GM23338 (cell line): ENCODE results near the gene SLC20A1. TPM values are rescaled to one million over a fixed set of nuclear protein-coding genes. Genes with fewer than 3 reads are reported as not detected.

ENCODE experiments used
- ATAC-seq: fragments of 200-7000 bp; cut with Tn5 transposase; 3 replicates; pipeline ENCODE4 v1.9.1; 2020
- DNase-seq: peaks from one replicate; pipeline ENCODE4 v3.0.0-alpha.2; 2015; ENCODE audit warnings: low spot score
- H2AFZ ChIP-seq: fragments of 200-600 bp; sonication (generic); 2 replicates; pipeline ENCODE4 v1.8.0; 2016; ENCODE audit warnings: antibody characterized with exemption, mild to moderate bottlenecking, moderate library complexity
- H3F3A ChIP-seq: fragments of 200-600 bp; sonication (generic); replicated peaks from 2 replicates; pipeline ENCODE4 v1.8.0; 2017; ENCODE audit warnings: antibody characterized with exemption, mixed run types, low read depth
- H3K27ac ChIP-seq: fragments of 200-600 bp; sonication (generic); 2 replicates; pipeline ENCODE4 v1.6.1; 2016; ENCODE audit warnings: low read depth
- H3K27me3 ChIP-seq: fragments of 200-600 bp; sonication (generic); 2 replicates; pipeline ENCODE4 v1.8.0; 2016; ENCODE audit warnings: mild to moderate bottlenecking, mixed run types, moderate library complexity; ENCODE audit not compliant: insufficient read depth
- H3K36me3 ChIP-seq: fragments of 200-600 bp; sonication (generic); 2 replicates; pipeline ENCODE4 v1.8.0; 2016; ENCODE audit warnings: mild to moderate bottlenecking; ENCODE audit not compliant: insufficient read depth
- H3K4me1 ChIP-seq: fragments of 200-600 bp; sonication (generic); 2 replicates; pipeline ENCODE4 v1.8.0; 2016; ENCODE audit warnings: mild to moderate bottlenecking, moderate library complexity; ENCODE audit not compliant: insufficient read depth
- H3K4me2 ChIP-seq: fragments of 200-600 bp; sonication (generic); 2 replicates; pipeline ENCODE4 v1.7.1; 2017; ENCODE audit warnings: mixed run types
- H3K4me3 ChIP-seq: fragments of 200-600 bp; sonication (generic); 2 replicates; pipeline ENCODE4 v1.6.1; 2016; ENCODE audit warnings: mixed run types
- H3K79me2 ChIP-seq: fragments of 200-600 bp; sonication (generic); replicated peaks from 2 replicates; pipeline ENCODE4 v1.8.0; 2017; ENCODE audit warnings: mild to moderate bottlenecking; ENCODE audit not compliant: insufficient read depth
- H3K9me2 ChIP-seq: fragments of 200-600 bp; sonication (generic); 2 replicates; pipeline ENCODE4 v1.8.0; 2017; ENCODE audit not compliant: insufficient read depth
- H4K20me1 ChIP-seq: fragments of 200-600 bp; sonication (generic); replicated peaks from 2 replicates; pipeline ENCODE4 v1.8.0; 2017; ENCODE audit warnings: mild to moderate bottlenecking; ENCODE audit not compliant: insufficient read depth
- H3K27ac Mint-ChIP-seq: 2 replicates; pipeline ENCODE4 v1.8.0; 2020; ENCODE audit warnings: inconsistent platforms, mild to moderate bottlenecking, moderate library complexity, mixed read lengths
- H3K27me3 Mint-ChIP-seq: 3 replicates; pipeline ENCODE4 v1.8.0; 2022; ENCODE audit warnings: low read depth, mild to moderate bottlenecking, moderate library complexity, mixed read lengths, inconsistent platforms; ENCODE audit not compliant: insufficient read depth, poor library complexity
- H3K36me3 Mint-ChIP-seq: 3 replicates; pipeline ENCODE4 v1.8.0; 2021; ENCODE audit warnings: low read depth, mild to moderate bottlenecking, inconsistent platforms, moderate library complexity, mixed read lengths
- H3K4me1 Mint-ChIP-seq: 3 replicates; pipeline ENCODE4 v1.8.0; 2020; ENCODE audit warnings: mild to moderate bottlenecking, inconsistent platforms, mixed read lengths
- H3K4me3 Mint-ChIP-seq: 3 replicates; pipeline ENCODE4 v1.8.0; 2021; ENCODE audit warnings: moderate library complexity, mild to moderate bottlenecking, inconsistent platforms, mixed read lengths
- H3K9me3 Mint-ChIP-seq: 3 replicates; pipeline ENCODE4 v1.8.0; 2020; ENCODE audit warnings: moderate library complexity, mild to moderate bottlenecking, inconsistent platforms, mixed read lengths
- CREB1 ChIP-seq: fragments of 250-450 bp; sonication (Bioruptor Pico); IDR thresholded peaks from 2 replicates; pipeline ENCODE4 v1.5.0; 2020; ENCODE audit warnings: low read depth, mild to moderate bottlenecking, moderate library complexity
- EZH2 ChIP-seq: fragments of 200-600 bp; sonication (generic); IDR thresholded peaks from one replicate; pipeline ENCODE4 v1.8.0; 2017; ENCODE audit warnings: antibody characterized with exemption, mild to moderate bottlenecking, low read depth; ENCODE audit not compliant: unreplicated experiment
- EZH2phosphoT487 ChIP-seq: fragments of 200-600 bp; sonication (generic); IDR thresholded peaks from one replicate; pipeline ENCODE4 v1.8.1; 2018; ENCODE audit warnings: antibody characterized with exemption; ENCODE audit not compliant: unreplicated experiment
- NANOG ChIP-seq: IDR thresholded peaks from 2 replicates; pipeline ENCODE4 v1.6.1; 2016; ENCODE audit warnings: antibody characterized with exemption, borderline replicate concordance
- POLR2AphosphoS5 ChIP-seq: IDR thresholded peaks from 2 replicates; pipeline ENCODE4 v1.6.1; 2016; ENCODE audit warnings: antibody characterized with exemption, low read depth
- polyA plus RNA-seq: library from polyadenylated mRNA; unstranded; fragments of >200 nt; fragmentation: Nextera tagmentation; extraction: Ambion mirVana; gene quantifications from 2 replicates; pipeline ENCODE4 v1.2.1, GENCODE V29; 2016
- total RNA-seq: library from RNA; depleted of rRNA; stranded (reverse); fragments of >200 nt; shearing (Covaris generic); gene quantifications from 2 replicates; pipeline ENCODE4 v1.2.3, GENCODE V29; 2014
- TF ChIP-seq, protein P1 (sequence below): IDR thresholded peaks from 2 replicates; pipeline ENCODE4 v1.6.1; 2016; ENCODE audit warnings: antibody characterized with exemption
- TF ChIP-seq, protein P2 (sequence below): IDR thresholded peaks from one replicate; pipeline ENCODE4 v1.6.1; 2018; ENCODE audit warnings: antibody characterized with exemption; ENCODE audit not compliant: unreplicated experiment

Gene SLC20A1
- total and polyA plus RNA-seq, 2 experiments from 2014 or later, result 52.9 to 84.3 TPM

DNA sequence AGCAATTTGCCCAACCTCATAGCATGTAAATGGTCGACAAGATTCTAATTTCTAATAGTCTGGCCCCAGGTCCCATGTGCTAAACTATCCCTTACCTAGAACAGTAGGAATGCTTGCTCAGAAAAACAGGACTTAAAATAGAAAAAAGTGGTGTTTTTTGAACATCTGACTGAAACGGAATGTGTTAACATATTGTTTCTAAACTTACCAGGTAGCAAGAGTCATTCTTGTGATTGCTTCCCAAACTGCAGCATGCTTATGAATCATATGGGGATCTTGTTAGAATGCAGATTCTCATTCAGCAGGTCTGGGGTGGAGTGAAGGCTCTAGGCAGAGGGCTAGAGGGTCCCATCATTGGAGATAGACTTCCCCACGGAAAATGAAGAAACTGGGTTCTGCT is 5.8 kb upstream of the SLC20A1 start:
- Histone ChIP-seq H3K9me2 (no peaks in the 10 kb centered on the region), H3K4me2 (no peak overlapping the region), H3F3A (no peaks in the 10 kb centered on the region), H3K4me3 (no peak overlapping the region), H3K36me3 (no peaks in the 10 kb centered on the region), H3K27me3 (0 out of 2 replicates have a peak, but pooled peaks cover 7% of the 10 kb centered on the region), H3K27ac (no peak overlapping the region), H2AFZ (no peak overlapping the region), H4K20me1 (no peaks in the 10 kb centered on the region), H3K4me1 (peaks cover 12% of the 10 kb centered on the region; the same call in 1 of the 2 replicates), H3K79me2 (no peaks in the 10 kb centered on the region)
- Mint-ChIP-seq H3K27ac (no peak overlapping the region), H3K27me3 (peaks cover 3% of the 10 kb centered on the region), H3K4me3 (no peak overlapping the region), H3K4me1 (peaks cover 17% of the 10 kb centered on the region), H3K9me3 (no peaks in the 10 kb centered on the region), H3K36me3 (no peaks in the 10 kb centered on the region; the same call in 2 of the 3 replicates)
- TF ChIP-seq POLR2AphosphoS5 (no peak), EZH2phosphoT487 (no peak)
- TF ChIP-seq, protein P1, sequence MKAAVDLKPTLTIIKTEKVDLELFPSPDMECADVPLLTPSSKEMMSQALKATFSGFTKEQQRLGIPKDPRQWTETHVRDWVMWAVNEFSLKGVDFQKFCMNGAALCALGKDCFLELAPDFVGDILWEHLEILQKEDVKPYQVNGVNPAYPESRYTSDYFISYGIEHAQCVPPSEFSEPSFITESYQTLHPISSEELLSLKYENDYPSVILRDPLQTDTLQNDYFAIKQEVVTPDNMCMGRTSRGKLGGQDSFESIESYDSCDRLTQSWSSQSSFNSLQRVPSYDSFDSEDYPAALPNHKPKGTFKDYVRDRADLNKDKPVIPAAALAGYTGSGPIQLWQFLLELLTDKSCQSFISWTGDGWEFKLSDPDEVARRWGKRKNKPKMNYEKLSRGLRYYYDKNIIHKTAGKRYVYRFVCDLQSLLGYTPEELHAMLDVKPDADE, result no peak
- TF ChIP-seq, protein P2, sequence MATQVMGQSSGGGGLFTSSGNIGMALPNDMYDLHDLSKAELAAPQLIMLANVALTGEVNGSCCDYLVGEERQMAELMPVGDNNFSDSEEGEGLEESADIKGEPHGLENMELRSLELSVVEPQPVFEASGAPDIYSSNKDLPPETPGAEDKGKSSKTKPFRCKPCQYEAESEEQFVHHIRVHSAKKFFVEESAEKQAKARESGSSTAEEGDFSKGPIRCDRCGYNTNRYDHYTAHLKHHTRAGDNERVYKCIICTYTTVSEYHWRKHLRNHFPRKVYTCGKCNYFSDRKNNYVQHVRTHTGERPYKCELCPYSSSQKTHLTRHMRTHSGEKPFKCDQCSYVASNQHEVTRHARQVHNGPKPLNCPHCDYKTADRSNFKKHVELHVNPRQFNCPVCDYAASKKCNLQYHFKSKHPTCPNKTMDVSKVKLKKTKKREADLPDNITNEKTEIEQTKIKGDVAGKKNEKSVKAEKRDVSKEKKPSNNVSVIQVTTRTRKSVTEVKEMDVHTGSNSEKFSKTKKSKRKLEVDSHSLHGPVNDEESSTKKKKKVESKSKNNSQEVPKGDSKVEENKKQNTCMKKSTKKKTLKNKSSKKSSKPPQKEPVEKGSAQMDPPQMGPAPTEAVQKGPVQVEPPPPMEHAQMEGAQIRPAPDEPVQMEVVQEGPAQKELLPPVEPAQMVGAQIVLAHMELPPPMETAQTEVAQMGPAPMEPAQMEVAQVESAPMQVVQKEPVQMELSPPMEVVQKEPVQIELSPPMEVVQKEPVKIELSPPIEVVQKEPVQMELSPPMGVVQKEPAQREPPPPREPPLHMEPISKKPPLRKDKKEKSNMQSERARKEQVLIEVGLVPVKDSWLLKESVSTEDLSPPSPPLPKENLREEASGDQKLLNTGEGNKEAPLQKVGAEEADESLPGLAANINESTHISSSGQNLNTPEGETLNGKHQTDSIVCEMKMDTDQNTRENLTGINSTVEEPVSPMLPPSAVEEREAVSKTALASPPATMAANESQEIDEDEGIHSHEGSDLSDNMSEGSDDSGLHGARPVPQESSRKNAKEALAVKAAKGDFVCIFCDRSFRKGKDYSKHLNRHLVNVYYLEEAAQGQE, result no peak
- DNase-seq (no peak), ATAC-seq (no peak)

DNA sequence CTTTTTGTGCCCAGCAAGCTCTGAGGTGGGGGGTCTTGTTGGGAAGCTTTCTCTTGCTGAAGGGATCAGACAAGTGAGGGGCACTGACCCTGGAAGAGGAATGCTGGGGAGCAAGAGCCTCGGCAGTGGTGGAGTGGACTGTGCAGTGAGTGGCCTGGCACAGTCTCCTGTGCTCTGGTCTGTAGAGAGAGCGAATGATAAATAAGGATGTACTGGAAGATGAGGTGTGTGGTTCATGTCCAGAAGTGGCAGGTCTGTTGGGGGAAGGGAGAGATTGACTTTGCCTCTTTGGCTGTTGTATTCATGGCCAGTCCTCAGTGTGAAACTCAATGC is 5.3 kb upstream of the SLC20A1 start:
- Histone ChIP-seq H3K79me2 (no peaks in the 10 kb centered on the region), H4K20me1 (no peaks in the 10 kb centered on the region), H3K4me1 (peaks cover 12% of the 10 kb centered on the region; the same call in 1 of the 2 replicates), H3K4me2 (no peak overlapping the region), H3K4me3 (no peak overlapping the region), H3K27ac (no peak overlapping the region), H2AFZ (no peak overlapping the region), H3F3A (no peaks in the 10 kb centered on the region), H3K36me3 (no peaks in the 10 kb centered on the region), H3K27me3 (0 out of 2 replicates have a peak, but pooled peaks cover 7% of the 10 kb centered on the region), H3K9me2 (no peaks in the 10 kb centered on the region)
- H3K36me3 Mint-ChIP-seq, result no peaks in the 10 kb centered on the region; the same call in 2 of the 3 replicates
- ATAC-seq, result no peak
- peaks cover 18% of the 10 kb centered on the region for H3K4me1 Mint-ChIP-seq
- H3K27ac Mint-ChIP-seq, result no peak overlapping the region
- no peaks in the 10 kb centered on the region for H3K9me3 Mint-ChIP-seq
- H3K4me3 Mint-ChIP-seq, result no peak overlapping the region
- H3K27me3 Mint-ChIP-seq, result peaks cover 3% of the 10 kb centered on the region
- no peak for DNase-seq
- TF ChIP-seq POLR2AphosphoS5 (no peak), NANOG (no peak), CREB1 (CRISPR knock-in tag) (no peak), EZH2 (no peak), EZH2phosphoT487 (no peak)
- TF ChIP-seq, protein P2, result no peak
